ENCODE data around the gene GADL1. TPM values are rescaled to one million over a fixed set of nuclear protein-coding genes. Genes with fewer than 3 reads are reported as not detected.

Gene GADL1
- total RNA-seq, 3 donors from 2014 or later, result not detected

- Mint-ChIP-seq H3K27me3 (ENCODE audit: low read depth) (no peaks in the 10 kb centered on the region), H3K4me3 (no peak overlapping the region), H3K36me3 (ENCODE audit: insufficient read depth) (no peaks in the 10 kb centered on the region), H3K9me3 (no peaks in the 10 kb centered on the region), H3K4me1 (ENCODE audit: low read depth) (no peaks in the 10 kb centered on the region)
- no peak for DNase-seq
- ATAC-seq, result no peak
Observed at GRCh38 chr3:30912301-30912700, 17.8 kb upstream of the GADL1 start.

- ATAC-seq, result no peak
- Mint-ChIP-seq H3K27me3 (ENCODE audit: low read depth) (no peaks in the 10 kb centered on the region), H3K4me1 (ENCODE audit: low read depth) (no peaks in the 10 kb centered on the region), H3K4me3 (no peak overlapping the region), H3K36me3 (ENCODE audit: insufficient read depth) (no peaks in the 10 kb centered on the region), H3K9me3 (no peaks in the 10 kb centered on the region)
- DNase-seq, result no peak
Observed at GRCh38 chr3:30908456-30909037, 14.1 kb upstream of the GADL1 start.

GRCh38 chr3:30904996-30905395 is 10.5 kb upstream of the GADL1 start:
- Mint-ChIP-seq H3K4me3 (no peak overlapping the region), H3K4me1 (ENCODE audit: low read depth) (no peaks in the 10 kb centered on the region), H3K27me3 (ENCODE audit: low read depth) (peaks cover 3% of the 10 kb centered on the region), H3K36me3 (ENCODE audit: insufficient read depth) (no peaks in the 10 kb centered on the region), H3K9me3 (no peaks in the 10 kb centered on the region)
- DNase-seq (no peak), ATAC-seq (no peak)

- no peaks in the 10 kb centered on the region for H3K9me3 Mint-ChIP-seq
- H3K27me3 Mint-ChIP-seq (ENCODE audit: low read depth), result peaks cover 31% of the 10 kb centered on the region
- H3K4me3 Mint-ChIP-seq, result no peak overlapping the region
- H3K4me1 Mint-ChIP-seq (ENCODE audit: low read depth), result peaks cover 13% of the 10 kb centered on the region
- ATAC-seq (no peak), DNase-seq (no peak)
- no peaks in the 10 kb centered on the region for H3K36me3 Mint-ChIP-seq (ENCODE audit: insufficient read depth)
Observed at GRCh38 chr3:30895329-30895728, 868 bp upstream of the GADL1 start.

GRCh38 chr3:30893678-30894325 is 659 bp downstream of the GADL1 start:
- no peaks in the 10 kb centered on the region for H3K36me3 Mint-ChIP-seq (ENCODE audit: insufficient read depth)
- H3K9me3 Mint-ChIP-seq, result no peaks in the 10 kb centered on the region
- H3K4me3 Mint-ChIP-seq, result peak overlapping the region; percentile 62
- peaks cover 16% of the 10 kb centered on the region for H3K4me1 Mint-ChIP-seq (ENCODE audit: low read depth)
- DNase-seq (no peak), ATAC-seq (no peak)
- peaks cover 34% of the 10 kb centered on the region for H3K27me3 Mint-ChIP-seq (ENCODE audit: low read depth)

GRCh38 chr3:30890907-30891306 is 3.6 kb downstream of the GADL1 start:
- no peak overlapping the region for H3K4me3 Mint-ChIP-seq
- H3K27me3 Mint-ChIP-seq (ENCODE audit: low read depth), result peaks cover 43% of the 10 kb centered on the region
- ATAC-seq, result no peak
- peaks cover 4% of the 10 kb centered on the region for H3K9me3 Mint-ChIP-seq
- H3K4me1 Mint-ChIP-seq (ENCODE audit: low read depth), result peaks cover 16% of the 10 kb centered on the region
- H3K36me3 Mint-ChIP-seq (ENCODE audit: insufficient read depth), result no peaks in the 10 kb centered on the region
- no peak for DNase-seq

- peaks cover 13% of the 10 kb centered on the region for H3K4me1 Mint-ChIP-seq (ENCODE audit: low read depth)
- no peaks in the 10 kb centered on the region for H3K36me3 Mint-ChIP-seq (ENCODE audit: insufficient read depth)
- H3K27me3 Mint-ChIP-seq (ENCODE audit: low read depth), result peaks cover 29% of the 10 kb centered on the region
- ATAC-seq (no peak), DNase-seq (no peak)
- no peak overlapping the region for H3K4me3 Mint-ChIP-seq
- peaks cover 7% of the 10 kb centered on the region for H3K9me3 Mint-ChIP-seq
Observed at GRCh38 chr3:30886888-30887287, 7.6 kb downstream of the GADL1 start.

GRCh38 chr3:30878862-30879261 is 15.6 kb downstream of the GADL1 start:
- no peaks in the 10 kb centered on the region for H3K36me3 Mint-ChIP-seq (ENCODE audit: insufficient read depth)
- DNase-seq (no peak), ATAC-seq (no peak)
- H3K27me3 Mint-ChIP-seq (ENCODE audit: low read depth), result peaks cover under 1% of the 10 kb centered on the region
- H3K4me3 Mint-ChIP-seq, result no peak overlapping the region
- no peaks in the 10 kb centered on the region for H3K4me1 Mint-ChIP-seq (ENCODE audit: low read depth)
- H3K9me3 Mint-ChIP-seq, result peaks cover 9% of the 10 kb centered on the region

- H3K4me1 Mint-ChIP-seq (ENCODE audit: low read depth), result no peaks in the 10 kb centered on the region
Observed at GRCh38 chr3:30875505-30875904, 19.0 kb downstream of the GADL1 start.

GRCh38 chr3:30873671-30874070 is 20.8 kb downstream of the GADL1 start:
- no peak for DNase-seq
- no peak for ATAC-seq
- no peaks in the 10 kb centered on the region for H3K27me3 Mint-ChIP-seq (ENCODE audit: low read depth)
- H3K9me3 Mint-ChIP-seq, result no peaks in the 10 kb centered on the region
- no peaks in the 10 kb centered on the region for H3K4me1 Mint-ChIP-seq (ENCODE audit: low read depth)
- H3K4me3 Mint-ChIP-seq, result no peak overlapping the region
- no peaks in the 10 kb centered on the region for H3K36me3 Mint-ChIP-seq (ENCODE audit: insufficient read depth)

More at GRCh38 chr3:30875505-30875904, 19.0 kb downstream of the GADL1 start:
- Mint-ChIP-seq H3K27me3 (ENCODE audit: low read depth) (no peaks in the 10 kb centered on the region), H3K9me3 (peaks cover 4% of the 10 kb centered on the region), H3K36me3 (ENCODE audit: insufficient read depth) (no peaks in the 10 kb centered on the region), H3K4me3 (no peak overlapping the region)
- DNase-seq (no peak), ATAC-seq (no peak)

- Mint-ChIP-seq H3K4me1 (ENCODE audit: low read depth) (no peaks in the 10 kb centered on the region), H3K4me3 (no peak overlapping the region), H3K27me3 (ENCODE audit: low read depth) (no peaks in the 10 kb centered on the region), H3K9me3 (no peaks in the 10 kb centered on the region), H3K36me3 (ENCODE audit: insufficient read depth) (no peaks in the 10 kb centered on the region)
- no peak for ATAC-seq
- no peak for DNase-seq
Observed at GRCh38 chr3:30872879-30873278, 21.6 kb downstream of the GADL1 start.

- no peak overlapping the region for H3K4me3 Mint-ChIP-seq
- H3K4me1 Mint-ChIP-seq (ENCODE audit: low read depth), result no peaks in the 10 kb centered on the region
- ATAC-seq (no peak), DNase-seq (no peak)
- H3K27me3 Mint-ChIP-seq (ENCODE audit: low read depth), result peaks cover 2% of the 10 kb centered on the region
- no peaks in the 10 kb centered on the region for H3K36me3 Mint-ChIP-seq (ENCODE audit: insufficient read depth)
- no peaks in the 10 kb centered on the region for H3K9me3 Mint-ChIP-seq
Observed at GRCh38 chr3:30871720-30872119, 22.7 kb downstream of the GADL1 start.

GRCh38 chr3:30864836-30865235 is 29.6 kb downstream of the GADL1 start:
- H3K4me1 Mint-ChIP-seq (ENCODE audit: low read depth), result no peaks in the 10 kb centered on the region
- DNase-seq (no peak), ATAC-seq (no peak)
- no peaks in the 10 kb centered on the region for H3K36me3 Mint-ChIP-seq (ENCODE audit: insufficient read depth)
- no peak overlapping the region for H3K4me3 Mint-ChIP-seq
- H3K27me3 Mint-ChIP-seq (ENCODE audit: low read depth), result peaks cover 7% of the 10 kb centered on the region
- H3K9me3 Mint-ChIP-seq, result no peaks in the 10 kb centered on the region

GRCh38 chr3:30864132-30864531 is 30.3 kb downstream of the GADL1 start:
- no peaks in the 10 kb centered on the region for H3K4me1 Mint-ChIP-seq (ENCODE audit: low read depth)

GRCh38 chr3:30862004-30862403 is 32.5 kb downstream of the GADL1 start:
- H3K27me3 Mint-ChIP-seq (ENCODE audit: low read depth), result peaks cover 7% of the 10 kb centered on the region
- DNase-seq (no peak), ATAC-seq (no peak)
- no peaks in the 10 kb centered on the region for H3K9me3 Mint-ChIP-seq
- no peak overlapping the region for H3K4me3 Mint-ChIP-seq
- H3K36me3 Mint-ChIP-seq (ENCODE audit: insufficient read depth), result no peaks in the 10 kb centered on the region
- H3K4me1 Mint-ChIP-seq (ENCODE audit: low read depth), result no peaks in the 10 kb centered on the region

More at GRCh38 chr3:30864132-30864531, 30.3 kb downstream of the GADL1 start:
- Mint-ChIP-seq H3K9me3 (no peaks in the 10 kb centered on the region), H3K36me3 (ENCODE audit: insufficient read depth) (no peaks in the 10 kb centered on the region), H3K4me3 (no peak overlapping the region), H3K27me3 (ENCODE audit: low read depth) (peaks cover 7% of the 10 kb centered on the region)
- no peak for ATAC-seq
- no peak for DNase-seq
